CD4-positive, alpha-beta T cell treated with Interleukin-1 beta for 1 hour (primary cell): ENCODE results near the gene EFNA5.
"Not testable (repeated sequence)": the region's sequence is repeated elsewhere in the genome, so short reads cannot be mapped to it uniquely, and the experiment has no call there.

Experiments
- DNase-seq, 2 donors: peaks; one replicate each; pipeline ENCODE4 v3.0.0-alpha.2; 2020 to 2022

Gene EFNA5

GRCh38 chr5:107352576-107352975 lies 318.2 kb downstream of the EFNA5 start:
- no peak for DNase-seq

- DNase-seq: not testable (repeated sequence)
Observed at GRCh38 chr5:107346580-107346979, 324.2 kb downstream of the EFNA5 start.

- DNase-seq: no peak
Observed at GRCh38 chr5:107342371-107342770, 328.4 kb downstream of the EFNA5 start.

- no peak for DNase-seq
Observed at GRCh38 chr5:107341376-107342084, 329.2 kb downstream of the EFNA5 start.

GRCh38 chr5:107340631-107341030 lies 330.1 kb downstream of the EFNA5 start:
- DNase-seq: no peak

- DNase-seq: no peak
Observed at GRCh38 chr5:107338335-107338734, 332.4 kb downstream of the EFNA5 start.

- no peak for DNase-seq
Observed at GRCh38 chr5:107337281-107337680, 333.5 kb downstream of the EFNA5 start.

GRCh38 chr5:107331882-107332281 lies 338.9 kb downstream of the EFNA5 start:
- DNase-seq: no peak

GRCh38 chr5:107331312-107331711 lies 339.4 kb downstream of the EFNA5 start:
- no peak for DNase-seq

GRCh38 chr5:107330903-107331302 lies 339.8 kb downstream of the EFNA5 start:
- no peak for DNase-seq

- DNase-seq: no peak
Observed at GRCh38 chr5:107329850-107330249, 340.9 kb downstream of the EFNA5 start.
